RWPE2 (cell line): Measurements from ENCODE around the gene CCKAR.

ENCODE experiments used
- ATAC-seq: fragments of 200-7000 bp; cut with Tn5 transposase; 3 replicates; pipeline ENCODE4 v1.9.1; 2021; ENCODE audit warnings: low read depth
- DNase-seq: peaks from one replicate; pipeline ENCODE4 v3.0.0-alpha.2; 2020; ENCODE audit warnings: low spot score
- H3K27ac ChIP-seq: fragments of 450-650 bp; 2 replicates; pipeline ENCODE4 v1.5.1; 2017; ENCODE audit warnings: mild to moderate bottlenecking; ENCODE audit not compliant: poor library complexity, severe bottlenecking
- H3K27me3 ChIP-seq: fragments of 250-450 bp; sonication (Bioruptor Pico); 2 replicates; pipeline ENCODE4 v1.5.1; 2021; ENCODE audit warnings: mild to moderate bottlenecking, moderate library complexity; ENCODE audit not compliant: insufficient read depth, poor library complexity, severe bottlenecking
- H3K36me3 ChIP-seq: fragments of 250-450 bp; sonication (Bioruptor Pico); 2 replicates; pipeline ENCODE4 v1.5.1; 2020; ENCODE audit warnings: low read depth, mild to moderate bottlenecking, moderate library complexity
- H3K4me1 ChIP-seq: fragments of 250-450 bp; sonication (Bioruptor Pico); 2 replicates; pipeline ENCODE4 v1.5.1; 2021; ENCODE audit warnings: mild to moderate bottlenecking, moderate library complexity; ENCODE audit not compliant: insufficient read depth, poor library complexity, severe bottlenecking
- H3K4me3 ChIP-seq: fragments of 250-450 bp; sonication (Bioruptor Pico); 2 replicates; pipeline ENCODE4 v1.5.1; 2021; ENCODE audit warnings: mild to moderate bottlenecking, moderate library complexity; ENCODE audit not compliant: severe bottlenecking
- H3K9me3 ChIP-seq: fragments of 250-450 bp; sonication (Bioruptor Pico); 2 replicates; pipeline ENCODE4 v1.5.1; 2021; ENCODE audit warnings: mild to moderate bottlenecking, moderate library complexity; ENCODE audit not compliant: severe bottlenecking
- TF ChIP-seq, protein P1 (sequence below): fragments of 450-650 bp; IDR thresholded peaks from one replicate; pipeline ENCODE4 v1.5.1; 2017; ENCODE audit warnings: mild to moderate bottlenecking, moderate library complexity; ENCODE audit not compliant: poor library complexity, severe bottlenecking

CCKAR gene

GRCh38 chr4:26476545-26476944 lies 13.7 kb downstream of the CCKAR start:
- no peak for DNase-seq
- Histone ChIP-seq H3K27ac (no peak overlapping the region), H3K36me3 (no peaks in the 10 kb centered on the region), H3K4me1 (no peaks in the 10 kb centered on the region), H3K9me3 (no peaks in the 10 kb centered on the region), H3K4me3 (no peak overlapping the region), H3K27me3 (no peaks in the 10 kb centered on the region)
- no peak for ATAC-seq
- TF ChIP-seq, protein P1, sequence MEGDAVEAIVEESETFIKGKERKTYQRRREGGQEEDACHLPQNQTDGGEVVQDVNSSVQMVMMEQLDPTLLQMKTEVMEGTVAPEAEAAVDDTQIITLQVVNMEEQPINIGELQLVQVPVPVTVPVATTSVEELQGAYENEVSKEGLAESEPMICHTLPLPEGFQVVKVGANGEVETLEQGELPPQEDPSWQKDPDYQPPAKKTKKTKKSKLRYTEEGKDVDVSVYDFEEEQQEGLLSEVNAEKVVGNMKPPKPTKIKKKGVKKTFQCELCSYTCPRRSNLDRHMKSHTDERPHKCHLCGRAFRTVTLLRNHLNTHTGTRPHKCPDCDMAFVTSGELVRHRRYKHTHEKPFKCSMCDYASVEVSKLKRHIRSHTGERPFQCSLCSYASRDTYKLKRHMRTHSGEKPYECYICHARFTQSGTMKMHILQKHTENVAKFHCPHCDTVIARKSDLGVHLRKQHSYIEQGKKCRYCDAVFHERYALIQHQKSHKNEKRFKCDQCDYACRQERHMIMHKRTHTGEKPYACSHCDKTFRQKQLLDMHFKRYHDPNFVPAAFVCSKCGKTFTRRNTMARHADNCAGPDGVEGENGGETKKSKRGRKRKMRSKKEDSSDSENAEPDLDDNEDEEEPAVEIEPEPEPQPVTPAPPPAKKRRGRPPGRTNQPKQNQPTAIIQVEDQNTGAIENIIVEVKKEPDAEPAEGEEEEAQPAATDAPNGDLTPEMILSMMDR = no peak

DNA sequence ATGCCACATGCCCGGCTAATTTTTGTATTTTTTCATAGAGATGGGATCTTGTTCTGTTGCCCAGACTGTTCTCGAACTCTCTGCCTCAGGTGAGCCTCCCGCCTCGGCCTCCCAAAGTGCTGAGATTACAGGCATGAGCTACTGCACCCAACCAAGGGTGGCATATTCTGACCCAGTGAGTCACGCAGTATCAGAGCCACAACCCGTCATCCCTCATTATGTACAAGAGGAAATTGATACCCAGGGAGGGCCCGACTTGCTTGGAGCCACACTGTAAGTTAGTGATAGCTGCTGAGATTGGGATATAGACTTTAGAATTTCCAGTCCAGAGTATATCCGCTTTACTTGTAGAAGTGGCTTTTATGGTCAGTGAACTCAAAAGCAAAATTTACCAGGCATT lies 14.6 kb downstream of the CCKAR start:
- H3K4me3 ChIP-seq = no peak overlapping the region
- H3K9me3 ChIP-seq = no peaks in the 10 kb centered on the region
- H3K36me3 ChIP-seq = no peaks in the 10 kb centered on the region
- no peaks in the 10 kb centered on the region for H3K27me3 ChIP-seq
- no peak for DNase-seq
- H3K27ac ChIP-seq = no peak overlapping the region
- TF ChIP-seq, protein P1 = no peak
- H3K4me1 ChIP-seq = no peaks in the 10 kb centered on the region
- no peak for ATAC-seq

- H3K27me3 ChIP-seq = no peaks in the 10 kb centered on the region
- ATAC-seq = no peak
- TF ChIP-seq, protein P1 = no peak
Observed at GRCh38 chr4:26474551-26474950, 15.7 kb downstream of the CCKAR start.

DNA sequence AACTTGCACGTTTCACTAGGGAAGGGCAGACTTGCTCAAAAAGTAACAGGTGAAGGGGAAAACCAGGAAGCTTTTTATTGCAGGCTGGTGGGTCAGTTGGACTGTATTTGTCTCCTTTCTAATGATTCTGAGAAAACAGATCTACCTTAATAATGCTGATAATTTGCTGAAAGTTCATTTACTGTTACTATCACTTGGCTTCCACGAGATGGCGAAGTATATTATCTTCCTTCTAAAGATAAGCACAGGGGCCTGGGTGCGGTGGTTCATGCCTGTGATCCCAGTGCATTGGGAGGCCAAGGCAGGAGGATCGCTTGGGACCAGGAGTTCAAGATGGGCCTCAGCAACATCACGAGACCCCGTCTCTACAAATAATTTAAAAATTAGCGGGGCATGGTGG lies 16.4 kb downstream of the CCKAR start:
- TF ChIP-seq, protein P1 = no peak
- H3K4me1 ChIP-seq = no peaks in the 10 kb centered on the region
- H3K9me3 ChIP-seq = no peaks in the 10 kb centered on the region
- no peak overlapping the region for H3K27ac ChIP-seq
- DNase-seq (no peak), ATAC-seq (no peak)
- H3K4me3 ChIP-seq = no peak overlapping the region
- H3K36me3 ChIP-seq = no peaks in the 10 kb centered on the region
- no peaks in the 10 kb centered on the region for H3K27me3 ChIP-seq

More at GRCh38 chr4:26474551-26474950, 15.7 kb downstream of the CCKAR start:
- DNase-seq = no peak
- Histone ChIP-seq H3K4me3 (no peak overlapping the region), H3K27ac (no peak overlapping the region), H3K9me3 (no peaks in the 10 kb centered on the region), H3K4me1 (no peaks in the 10 kb centered on the region), H3K36me3 (no peaks in the 10 kb centered on the region)

DNA sequence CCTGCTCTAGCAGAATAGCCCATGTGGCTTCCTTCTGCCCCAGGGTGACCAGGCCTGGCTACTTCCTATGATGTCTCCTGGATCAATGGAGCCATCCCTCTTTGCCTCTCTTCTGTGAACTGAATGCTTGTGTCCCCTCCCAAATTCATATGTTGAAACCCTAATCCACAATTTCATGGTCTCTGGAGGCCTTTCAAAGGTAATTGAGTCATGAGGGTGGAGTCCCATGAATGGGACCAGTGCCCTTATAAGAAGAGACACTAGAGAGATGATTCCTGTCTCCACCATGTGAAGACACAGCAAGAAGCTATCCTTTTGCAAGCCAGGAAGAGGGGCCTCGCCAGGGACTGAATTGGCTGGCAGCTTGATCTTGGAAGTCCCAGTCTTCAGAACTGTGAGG lies 18.4 kb downstream of the CCKAR start:
- TF ChIP-seq, protein P1 = no peak

More for the DNA sequence above, 18.4 kb downstream of the CCKAR start:
- H3K27me3 ChIP-seq = no peaks in the 10 kb centered on the region
- no peak for DNase-seq
- ATAC-seq = no peak
- H3K4me1 ChIP-seq = no peaks in the 10 kb centered on the region
- H3K4me3 ChIP-seq = no peak overlapping the region
- no peaks in the 10 kb centered on the region for H3K9me3 ChIP-seq
- no peaks in the 10 kb centered on the region for H3K36me3 ChIP-seq
- H3K27ac ChIP-seq = no peak overlapping the region
